ENCODE data around the gene TMEM258. TPM values are rescaled to one million over a fixed set of nuclear protein-coding genes. Genes with fewer than 3 reads are reported as not detected.

The TMEM258 gene
- total and polyA plus RNA-seq, 9 of the 15 experiments (the other 6 are each of a cell fraction or from before 2014, with no cell fraction given), result 97.2 to 856 (median 231) TPM

GRCh38 chr11:61816736-61817455 lies 24.5 kb upstream of the TMEM258 start, which contains the start of gene FADS1 (continued):
- peak; percentile 28; the same call in 1 of the 2 replicates for TF ChIP-seq HEY1 (CRISPR knock-in tag; IDR thresholded peaks at IDR 0.05; ENCODE audit: borderline replicate concordance)
- peak; percentile 96 for TF ChIP-seq MTA3 (IDR thresholded peaks at IDR 0.05; ENCODE audit: borderline replicate concordance)
- no peak for TF ChIP-seq WHSC1 (IDR thresholded peaks at IDR 0.05; ENCODE audit: low read length)
- TF ChIP-seq NR1H2 (CRISPR knock-in tag; IDR thresholded peaks at IDR 0.05), result no peak; the same call in 1 of the 2 replicates
- peak in 1 of 2 experiments; percentile 53; a peak in 1 of 3 replicates for TF ChIP-seq CBX3 (IDR thresholded peaks at IDR 0.05; ENCODE audit: borderline replicate concordance in 1 of 2, low read length in 2 of 2)
- peak; percentile 71 for TF ChIP-seq ATF1 (CRISPR knock-in tag; IDR thresholded peaks at IDR 0.05)
- TF ChIP-seq ATF1 (tag; IDR thresholded peaks at IDR 0.05), result peak; percentile 94
- no peak for TF ChIP-seq BRF1 (IDR thresholded peaks at IDR 0.05; ENCODE audit: borderline replicate concordance, extremely low read depth, insufficient read length)
- no peak for TF ChIP-seq BRCA1 (IDR thresholded peaks at IDR 0.05)
- no peak for TF ChIP-seq BRCA1 (CRISPR knock-in tag; IDR thresholded peaks at IDR 0.05)
- 0 out of 2 replicates have a peak, but pooled peaks have one; percentile 41 for TF ChIP-seq ERF (CRISPR knock-in tag; IDR thresholded peaks at IDR 0.05)
- peak; percentile 27; the same call in 1 of the 2 replicates for TF ChIP-seq TCF7 (IDR thresholded peaks at IDR 0.05; ENCODE audit: borderline replicate concordance)
- TF ChIP-seq IRF2 (CRISPR knock-in tag; IDR thresholded peaks at IDR 0.05), result no peak
- no peak for TF ChIP-seq MCM7 (IDR thresholded peaks at IDR 0.05)
- TF ChIP-seq TEAD4 (IDR thresholded peaks at IDR 0.05; ENCODE audit: low read length), result no peak
- no peak for TF ChIP-seq TEAD4 (CRISPR knock-in tag; IDR thresholded peaks at IDR 0.05; ENCODE audit: borderline replicate concordance)
- TF ChIP-seq RBM34 (IDR thresholded peaks at IDR 0.05; ENCODE audit: borderline replicate concordance, insufficient read depth, low read length), result no peak; the same call in 1 of the 2 replicates
- TF ChIP-seq SP1 (CRISPR knock-in tag; IDR thresholded peaks at IDR 0.05), result no peak; the same call in 1 of the 2 replicates
- TF ChIP-seq, protein P1, sequence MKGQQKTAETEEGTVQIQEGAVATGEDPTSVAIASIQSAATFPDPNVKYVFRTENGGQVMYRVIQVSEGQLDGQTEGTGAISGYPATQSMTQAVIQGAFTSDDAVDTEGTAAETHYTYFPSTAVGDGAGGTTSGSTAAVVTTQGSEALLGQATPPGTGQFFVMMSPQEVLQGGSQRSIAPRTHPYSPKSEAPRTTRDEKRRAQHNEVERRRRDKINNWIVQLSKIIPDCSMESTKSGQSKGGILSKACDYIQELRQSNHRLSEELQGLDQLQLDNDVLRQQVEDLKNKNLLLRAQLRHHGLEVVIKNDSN (CRISPR knock-in tag; IDR thresholded peaks at IDR 0.05), result 0 out of 2 replicates have a peak, but pooled peaks have one; percentile 24
- no peak for TF ChIP-seq SAFB2 (IDR thresholded peaks at IDR 0.05; ENCODE audit: borderline replicate concordance, low read depth, low read length, severe bottlenecking)
- no peak for TF ChIP-seq HES1 (IDR thresholded peaks at IDR 0.05; ENCODE audit: low read depth)
- TF ChIP-seq U2AF1 (optimal IDR thresholded peaks at IDR 0.05; ENCODE audit: low read depth, low read length), result peak; percentile 98
- peak; percentile 80; the same call in 1 of the 2 replicates for TF ChIP-seq E2F1 (CRISPR knock-in tag; IDR thresholded peaks at IDR 0.05)
- TF ChIP-seq IFI16 (CRISPR knock-in tag; IDR thresholded peaks at IDR 0.05), result no peak
- TF ChIP-seq FOXK2 (conservative IDR thresholded peaks at IDR 0.05 in 1 of 2, IDR thresholded peaks at IDR 0.05 in 1 of 2; ENCODE audit: low read depth in 2 of 2), result no peak
- no peak for TF ChIP-seq HDAC3 (IDR thresholded peaks at IDR 0.05; ENCODE audit: borderline replicate concordance, partially characterized antibody)
- TF ChIP-seq ZFP1 (CRISPR knock-in tag; IDR thresholded peaks at IDR 0.05), result no peak
- TF ChIP-seq PML (IDR thresholded peaks at IDR 0.05; ENCODE audit: low read length), result peak; percentile 17; the same call in 1 of the 2 replicates
- peak; percentile 93 for TF ChIP-seq FIP1L1 (IDR thresholded peaks at IDR 0.05; ENCODE audit: low read depth, low read length, poor library complexity, severe bottlenecking)

All from K562 (cell line).